HEK293 (cell line): ENCODE data around the gene PGBD1.

Source experiments
- BCL11A ChIP-seq: fragments of 450-650 bp; formaldehyde crosslinking; IDR thresholded peaks from 2 replicates; pipeline ENCODE4 v1.5.1; 2016; ENCODE audit warnings: low read depth, missing biosample characterization, missing genetic modification characterization
- BCL6B ChIP-seq: fragments of 450-650 bp; formaldehyde crosslinking; IDR thresholded peaks from 2 replicates; pipeline ENCODE4 v1.5.1; 2017; ENCODE audit warnings: missing biosample characterization, missing genetic modification characterization
- HOXD13 ChIP-seq: sonication (generic); formaldehyde crosslinking; IDR thresholded peaks from 2 replicates; pipeline ENCODE4 v1.8.0; 2022; ENCODE audit warnings: missing genetic modification reagents, borderline replicate concordance
- INSM2 ChIP-seq: fragments of 450-650 bp; formaldehyde crosslinking; IDR thresholded peaks from 2 replicates; pipeline ENCODE4 v1.5.1; 2016; ENCODE audit warnings: missing biosample characterization, missing genetic modification characterization
- KLF17 ChIP-seq: fragments of 450-650 bp; formaldehyde crosslinking; IDR thresholded peaks from 2 replicates; pipeline ENCODE4 v1.5.1; 2016; ENCODE audit warnings: missing biosample characterization, missing genetic modification characterization
- KLF8 ChIP-seq: fragments of 450-650 bp; formaldehyde crosslinking; IDR thresholded peaks from 2 replicates; pipeline ENCODE4 v1.5.1; 2016; ENCODE audit warnings: missing biosample characterization, missing genetic modification characterization
- MEIS1 ChIP-seq: sonication (generic); formaldehyde crosslinking; IDR thresholded peaks from 2 replicates; pipeline ENCODE4 v1.8.1; 2022; ENCODE audit warnings: missing genetic modification reagents, mild to moderate bottlenecking, borderline replicate concordance
- RBAK ChIP-seq: fragments of 450-650 bp; formaldehyde crosslinking; IDR thresholded peaks from 2 replicates; pipeline ENCODE4 v1.5.1; 2016; ENCODE audit warnings: missing biosample characterization, missing genetic modification characterization
- SP3 ChIP-seq: fragments of 450-650 bp; formaldehyde crosslinking; IDR thresholded peaks from 2 replicates; pipeline ENCODE4 v1.5.1; 2016; ENCODE audit warnings: missing biosample characterization, missing genetic modification characterization
- TCF7L2 ChIP-seq: IDR thresholded peaks from 2 replicates; pipeline ENCODE4 v1.6.1; 2011; ENCODE audit warnings: low read depth, mild to moderate bottlenecking, inconsistent platforms, low read length, moderate library complexity, borderline replicate concordance
- ZNF138 ChIP-seq: fragments of 450-650 bp; formaldehyde crosslinking; IDR thresholded peaks from 2 replicates; pipeline ENCODE4 v1.5.1; 2016; ENCODE audit warnings: missing biosample characterization, missing genetic modification characterization, borderline replicate concordance
- ZNF146 ChIP-seq: fragments of 450-650 bp; formaldehyde crosslinking; IDR thresholded peaks from 2 replicates; pipeline ENCODE4 v1.5.1; 2016; ENCODE audit warnings: missing biosample characterization, missing genetic modification characterization
- ZNF148 ChIP-seq: fragments of 450-650 bp; formaldehyde crosslinking; IDR thresholded peaks from 2 replicates; pipeline ENCODE4 v1.5.0; 2017; ENCODE audit warnings: missing biosample characterization, missing genetic modification characterization, borderline replicate concordance
- ZNF169 ChIP-seq: fragments of 450-650 bp; formaldehyde crosslinking; IDR thresholded peaks from 2 replicates; pipeline ENCODE4 v1.5.1; 2016; ENCODE audit warnings: missing biosample characterization, missing genetic modification characterization
- ZNF202 ChIP-seq: fragments of 450-650 bp; formaldehyde crosslinking; IDR thresholded peaks from 2 replicates; pipeline ENCODE4 v1.5.1; 2016; ENCODE audit warnings: missing biosample characterization, missing genetic modification characterization, borderline replicate concordance
- ZNF23 ChIP-seq: fragments of 450-650 bp; formaldehyde crosslinking; IDR thresholded peaks from 2 replicates; pipeline ENCODE4 v1.5.1; 2016; ENCODE audit warnings: missing biosample characterization, missing genetic modification characterization, borderline replicate concordance
- ZNF280D ChIP-seq: fragments of 450-650 bp; formaldehyde crosslinking; IDR thresholded peaks from 2 replicates; pipeline ENCODE4 v1.5.1; 2016; ENCODE audit warnings: missing biosample characterization, missing genetic modification characterization
- ZNF302 ChIP-seq: fragments of 450-650 bp; formaldehyde crosslinking; IDR thresholded peaks from 2 replicates; pipeline ENCODE4 v1.5.1; 2016; ENCODE audit warnings: missing biosample characterization, missing genetic modification characterization, low read depth
- ZNF324 ChIP-seq: fragments of 450-650 bp; formaldehyde crosslinking; IDR thresholded peaks from 2 replicates; pipeline ENCODE4 v1.5.1; 2016; ENCODE audit warnings: missing biosample characterization, missing genetic modification characterization
- ZNF341 ChIP-seq: fragments of 450-650 bp; formaldehyde crosslinking; IDR thresholded peaks from 2 replicates; pipeline ENCODE4; 2016; ENCODE audit warnings: low read depth, missing biosample characterization, missing genetic modification characterization
- ZNF404 ChIP-seq: fragments of 450-650 bp; formaldehyde crosslinking; IDR thresholded peaks from 2 replicates; pipeline ENCODE4 v1.5.1; 2017; ENCODE audit warnings: missing biosample characterization, missing genetic modification characterization
- ZNF514 ChIP-seq: fragments of 450-650 bp; formaldehyde crosslinking; IDR thresholded peaks from 2 replicates; pipeline ENCODE4 v1.5.1; 2016; ENCODE audit warnings: missing biosample characterization, missing genetic modification characterization
- ZNF600 ChIP-seq: fragments of 450-650 bp; formaldehyde crosslinking; IDR thresholded peaks from 2 replicates; pipeline ENCODE4 v1.5.1; 2016; ENCODE audit warnings: missing biosample characterization, missing genetic modification characterization
- ZNF658 ChIP-seq: fragments of 450-650 bp; formaldehyde crosslinking; IDR thresholded peaks from 2 replicates; pipeline ENCODE4; 2016; ENCODE audit warnings: missing biosample characterization, missing genetic modification characterization
- ZNF677 ChIP-seq: fragments of 450-650 bp; IDR thresholded peaks from 2 replicates; pipeline ENCODE4 v1.5.0; 2018; ENCODE audit warnings: missing biosample characterization, mild to moderate bottlenecking, missing genetic modification characterization, moderate library complexity
- ZNF704 ChIP-seq: fragments of 450-650 bp; formaldehyde crosslinking; IDR thresholded peaks from 2 replicates; pipeline ENCODE4 v1.5.1; 2016; ENCODE audit warnings: missing biosample characterization, missing genetic modification characterization
- ZNF837 ChIP-seq: fragments of 450-650 bp; formaldehyde crosslinking; IDR thresholded peaks from 2 replicates; pipeline ENCODE4 v1.5.1; 2016; ENCODE audit warnings: missing biosample characterization, missing genetic modification characterization
- ZSCAN18 ChIP-seq: fragments of 450-650 bp; formaldehyde crosslinking; IDR thresholded peaks from 2 replicates; pipeline ENCODE4 v1.5.1; 2016; ENCODE audit warnings: missing biosample characterization, missing genetic modification characterization

PGBD1 gene

GRCh38 chr6:28266962-28267694, 14.2 kb upstream of the PGBD1 start, which contains the start of gene ZSCAN26 (continued):
- TF ChIP-seq BCL6B (tag by site-specific recombination) (no peak), ZNF600 (peak; percentile 74), ZNF677 (tag by site-specific recombination) (no peak), ZNF324 (tag by site-specific recombination) (peak; percentile 77), ZNF202 (tag by site-specific recombination) (no peak), ZNF302 (no peak), ZNF146 (no peak), ZNF148 (no peak), ZNF704 (tag by site-specific recombination) (no peak), ZNF837 (tag by site-specific recombination) (no peak), ZSCAN18 (tag by site-specific recombination) (0 out of 2 replicates have a peak, but pooled peaks have one; percentile 16), ZNF514 (tag by site-specific recombination) (no peak), ZNF341 (tag by site-specific recombination) (peak; percentile 55; the same call in 1 of the 2 replicates), ZNF169 (tag by site-specific recombination) (no peak), ZNF280D (no peak), ZNF404 (no peak), KLF17 (peak; percentile 55), ZNF138 (no peak), RBAK (tag by site-specific recombination) (no peak), BCL11A (tag by site-specific recombination) (0 out of 2 replicates have a peak, but pooled peaks have one; percentile 58), KLF8 (tag by site-specific recombination) (peak; percentile 87), ZNF658 (tag by site-specific recombination) (no peak), INSM2 (peak; percentile 74), SP3 (tag by site-specific recombination) (peak; percentile 67; the same call in 1 of the 2 replicates), HOXD13 (CRISPR knock-in tag) (0 out of 2 replicates have a peak, but pooled peaks have one; percentile 19), MEIS1 (CRISPR knock-in tag) (no peak), ZNF23 (tag by site-specific recombination) (no peak), TCF7L2 (no peak)
